ENCODE results near the gene HOXB9.

The HOXB9 gene

DNA sequence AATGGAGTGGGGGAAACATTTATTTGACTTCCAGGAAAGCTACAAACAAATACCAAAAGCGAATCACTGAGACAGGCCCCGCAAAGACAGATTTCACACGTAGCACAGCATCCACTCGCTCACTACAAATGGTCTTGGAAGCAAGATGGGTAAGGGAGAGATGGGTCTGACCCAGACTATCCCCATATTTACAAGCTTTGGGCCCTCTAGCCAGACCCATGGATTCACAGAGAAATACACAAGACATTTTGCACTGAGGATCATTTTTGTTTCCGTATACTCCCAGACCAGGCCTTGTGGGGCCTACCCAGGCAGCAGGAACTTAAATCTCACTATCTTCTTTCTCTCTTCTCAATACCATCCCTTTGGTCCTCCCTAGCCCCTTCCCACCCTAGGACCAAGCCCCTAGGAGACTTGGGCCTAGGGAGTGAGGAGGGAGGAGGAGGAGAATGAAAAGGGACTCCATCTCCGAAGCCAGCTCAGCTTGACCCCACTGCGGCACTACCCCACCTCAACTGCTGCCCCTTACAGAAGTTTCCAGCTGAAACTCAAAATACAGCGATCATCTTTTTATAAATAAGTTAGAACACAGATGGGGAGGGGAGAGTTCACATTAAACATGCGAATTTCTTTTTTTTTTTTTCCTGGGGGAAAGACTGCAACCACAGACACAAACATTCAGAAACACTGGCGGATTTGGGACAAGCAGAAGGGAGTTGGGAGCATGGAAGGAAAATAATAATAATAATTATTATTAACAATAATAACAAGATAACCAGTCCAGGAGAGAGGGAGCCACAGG, 34.7 kb downstream of the HOXB9 start:
- in situ Hi-C loops (cut with HindIII; ENCODE audit: low pct_ligation_motif_present, low pct_unique_long_range_greater_than_20kb, low sequenced_read_pairs) = no loop called here
- DNase-seq = no peak

DNA sequence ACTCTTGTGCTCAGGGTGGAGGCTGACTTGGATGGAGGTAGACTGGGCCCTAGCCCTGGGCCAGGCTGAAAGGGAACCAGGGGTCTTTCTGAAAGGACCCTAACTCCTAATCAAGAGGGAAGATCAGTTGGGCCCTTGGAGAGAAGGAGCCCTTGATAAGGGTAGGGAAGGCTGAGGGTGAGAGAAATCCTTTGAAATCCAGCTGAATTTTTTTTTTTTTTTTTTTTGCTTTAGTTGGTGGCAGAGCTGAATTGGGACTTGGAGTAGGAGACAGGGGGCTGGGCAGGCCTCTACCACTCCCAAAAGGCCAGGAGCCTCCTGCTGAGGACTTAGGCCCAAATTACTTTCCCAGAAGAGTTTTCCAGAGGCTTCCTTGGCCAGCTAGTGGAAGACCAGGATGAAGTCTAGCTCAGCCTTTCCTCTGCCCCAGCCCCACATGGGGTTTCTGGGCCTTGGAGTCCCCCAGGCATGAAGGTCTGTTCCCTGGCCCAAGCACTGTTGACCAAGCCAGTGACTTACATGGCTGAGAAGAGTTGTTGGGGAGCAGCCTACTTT, 35.5 kb downstream of the HOXB9 start:
- in situ Hi-C loops (cut with HindIII; ENCODE audit: low pct_ligation_motif_present, low pct_unique_long_range_greater_than_20kb, low sequenced_read_pairs) = no loop called here
- no peak for DNase-seq

DNA sequence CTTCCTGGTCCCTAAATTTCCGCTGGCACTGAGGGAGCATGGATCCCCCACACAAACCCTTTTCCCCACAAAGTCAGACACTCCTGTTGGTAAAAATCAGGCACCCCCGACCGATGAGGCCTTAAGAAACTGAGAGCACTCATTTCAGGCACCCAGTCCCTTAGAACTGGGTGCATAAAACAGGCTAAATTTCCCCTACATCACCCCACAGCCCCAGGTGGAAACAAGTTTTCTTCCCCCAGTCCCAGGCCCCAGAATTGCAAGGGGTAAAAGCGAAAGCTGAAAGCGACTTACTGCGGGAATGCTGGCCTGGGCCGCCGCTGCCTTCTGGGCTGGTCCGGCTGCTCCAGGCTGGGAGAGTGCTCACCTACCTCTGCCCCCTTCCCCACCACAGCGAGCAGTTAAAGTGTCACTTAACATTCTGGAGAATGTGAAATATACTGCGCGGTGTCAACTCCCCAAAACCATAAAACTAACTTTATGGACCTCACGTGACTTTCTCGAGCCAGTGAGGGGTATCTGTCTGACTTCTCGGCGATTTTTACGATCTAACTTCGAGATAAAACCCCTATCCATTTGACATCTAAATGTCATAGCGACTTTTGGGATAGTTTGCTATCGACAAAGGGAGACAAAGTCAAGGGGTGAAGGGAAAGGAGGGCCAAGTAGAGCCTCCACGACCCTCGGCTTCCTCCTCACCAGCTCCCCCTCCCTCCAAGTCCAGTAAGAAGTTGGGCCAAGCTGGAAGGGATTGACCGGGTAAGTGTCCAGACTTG, 36.1 kb downstream of the HOXB9 start, which contains the start of gene HOXB3:
HOXB3 (minus strand) TSS at position 411 of the 776 bp plus-strand sequence. CDS start 37,767 bp downstream, outside the sequence.
- DNase-seq = no peak
- in situ Hi-C loops (cut with HindIII; ENCODE audit: low pct_ligation_motif_present, low pct_unique_long_range_greater_than_20kb, low sequenced_read_pairs) = no loop called here

DNA sequence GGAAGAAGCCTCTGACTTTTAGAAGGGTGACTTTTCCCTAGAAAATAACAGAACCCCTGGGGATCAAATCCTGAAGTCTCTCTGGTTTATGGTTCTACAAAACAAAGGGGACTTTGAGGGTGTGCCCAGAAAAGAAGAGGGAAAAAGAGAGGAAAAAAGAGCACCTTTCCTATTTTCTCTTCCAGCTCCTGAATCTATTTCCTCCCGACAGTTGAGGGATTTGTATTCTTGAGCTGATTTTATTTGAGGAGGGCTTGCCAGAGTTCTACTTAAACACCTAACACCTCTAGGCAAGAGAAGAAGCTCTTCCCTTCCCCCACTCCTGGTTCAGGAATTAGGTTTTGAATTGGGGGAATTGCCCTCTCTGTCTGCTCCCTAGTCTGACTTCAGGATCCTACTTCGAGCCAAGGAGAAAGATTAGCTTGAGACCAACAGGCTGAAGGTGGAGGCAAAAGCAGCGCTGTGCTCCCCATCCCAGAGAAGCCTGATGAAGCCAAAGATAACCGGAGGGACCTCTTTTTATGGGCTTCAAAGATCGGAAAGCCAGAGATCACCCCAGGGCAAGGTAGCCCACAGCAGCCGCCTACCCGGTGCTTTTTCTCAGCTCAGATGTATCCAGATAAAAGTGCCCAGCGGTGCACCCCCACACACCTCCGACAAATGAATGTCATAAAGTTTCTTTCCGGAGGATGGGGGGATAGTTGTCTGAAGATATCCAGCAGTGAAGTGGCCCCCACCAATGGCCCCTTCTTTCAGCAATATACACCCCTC, 36.9 kb downstream of the HOXB9 start:
- in situ Hi-C loops (cut with HindIII; ENCODE audit: low pct_ligation_motif_present, low pct_unique_long_range_greater_than_20kb, low sequenced_read_pairs) = no loop called here
- DNase-seq = no peak

DNA sequence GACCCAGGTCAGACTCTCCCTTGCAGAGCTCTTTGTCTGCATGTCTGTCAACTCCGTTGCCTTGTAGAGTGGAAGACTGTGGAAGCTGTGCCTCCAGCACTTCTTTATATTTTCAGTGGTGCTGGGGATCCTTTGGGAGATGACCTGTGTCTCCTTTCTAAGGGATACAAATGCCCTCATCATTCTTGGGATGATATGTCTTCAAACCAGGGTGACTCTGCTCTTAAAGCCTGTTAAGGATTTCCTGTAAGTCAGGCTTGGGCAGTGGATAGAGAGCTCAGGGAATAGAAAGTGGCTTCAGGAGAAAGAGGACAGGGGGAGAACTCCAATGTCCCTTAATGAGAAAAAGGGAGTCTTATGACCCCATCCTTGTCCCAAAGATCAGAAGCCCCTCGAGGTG, 37.6 kb downstream of the HOXB9 start:
- DNase-seq = no peak
- in situ Hi-C loops (cut with HindIII; ENCODE audit: low pct_ligation_motif_present, low pct_unique_long_range_greater_than_20kb, low sequenced_read_pairs) = no loop called here

DNA sequence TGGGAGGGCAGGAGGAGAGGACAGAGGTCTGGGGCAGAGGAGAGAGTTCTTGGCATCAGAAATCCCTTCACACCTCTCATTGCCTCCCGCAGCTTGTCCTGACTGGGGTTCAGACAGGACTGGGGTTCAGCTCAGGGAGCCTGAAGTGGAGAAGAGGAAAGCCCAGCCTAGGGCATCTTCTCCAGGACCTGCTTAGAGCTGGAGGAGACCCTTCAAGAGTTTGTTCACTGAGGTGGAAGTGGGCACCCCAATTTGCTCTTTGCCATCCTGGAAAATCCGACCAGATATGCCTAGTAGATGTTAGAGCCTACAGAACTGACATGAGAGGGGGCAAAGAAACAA, 38.1 kb downstream of the HOXB9 start:
- no peak for DNase-seq
- in situ Hi-C loops (cut with HindIII; ENCODE audit: low pct_ligation_motif_present, low pct_unique_long_range_greater_than_20kb, low sequenced_read_pairs) = no loop called here

DNA sequence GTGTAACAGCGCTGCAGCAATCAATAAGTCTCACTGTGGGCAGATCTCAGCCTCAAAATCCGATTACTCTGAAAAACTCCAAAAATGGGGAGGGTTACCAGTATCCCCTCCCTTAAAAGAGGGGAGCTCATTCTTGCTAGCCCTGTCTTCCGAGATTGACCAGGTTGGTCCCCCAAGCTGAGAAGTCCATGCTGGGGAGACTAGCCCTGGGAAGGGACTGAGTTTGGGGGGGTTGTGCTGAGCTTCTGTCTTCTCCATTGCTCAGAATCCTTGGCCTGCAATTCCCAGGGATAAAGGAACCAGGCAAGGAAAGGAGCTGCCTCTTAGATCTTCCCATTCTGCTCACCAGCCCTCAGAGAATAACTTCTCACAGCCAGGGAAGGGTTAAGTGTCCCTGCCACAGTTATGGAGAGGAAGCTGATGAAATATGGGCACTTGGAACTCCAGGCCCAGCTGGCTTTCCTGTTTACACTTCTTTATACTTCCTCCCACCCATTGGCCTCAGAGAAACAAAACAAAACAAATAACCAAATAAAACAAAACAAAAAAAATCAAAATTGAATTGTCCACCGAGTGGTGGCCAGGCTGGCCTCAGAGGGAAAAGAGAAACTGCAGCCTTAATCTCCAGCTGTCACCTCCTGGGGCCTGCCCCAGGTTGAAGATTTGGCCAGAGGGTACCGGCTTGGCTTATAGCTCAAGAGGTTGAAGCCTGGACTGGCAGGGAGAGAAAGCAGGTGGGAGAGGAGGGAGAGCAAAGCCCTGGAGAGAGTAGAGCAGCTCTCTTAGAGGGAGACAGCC, 38.7 kb downstream of the HOXB9 start:
- no peak for DNase-seq

DNA sequence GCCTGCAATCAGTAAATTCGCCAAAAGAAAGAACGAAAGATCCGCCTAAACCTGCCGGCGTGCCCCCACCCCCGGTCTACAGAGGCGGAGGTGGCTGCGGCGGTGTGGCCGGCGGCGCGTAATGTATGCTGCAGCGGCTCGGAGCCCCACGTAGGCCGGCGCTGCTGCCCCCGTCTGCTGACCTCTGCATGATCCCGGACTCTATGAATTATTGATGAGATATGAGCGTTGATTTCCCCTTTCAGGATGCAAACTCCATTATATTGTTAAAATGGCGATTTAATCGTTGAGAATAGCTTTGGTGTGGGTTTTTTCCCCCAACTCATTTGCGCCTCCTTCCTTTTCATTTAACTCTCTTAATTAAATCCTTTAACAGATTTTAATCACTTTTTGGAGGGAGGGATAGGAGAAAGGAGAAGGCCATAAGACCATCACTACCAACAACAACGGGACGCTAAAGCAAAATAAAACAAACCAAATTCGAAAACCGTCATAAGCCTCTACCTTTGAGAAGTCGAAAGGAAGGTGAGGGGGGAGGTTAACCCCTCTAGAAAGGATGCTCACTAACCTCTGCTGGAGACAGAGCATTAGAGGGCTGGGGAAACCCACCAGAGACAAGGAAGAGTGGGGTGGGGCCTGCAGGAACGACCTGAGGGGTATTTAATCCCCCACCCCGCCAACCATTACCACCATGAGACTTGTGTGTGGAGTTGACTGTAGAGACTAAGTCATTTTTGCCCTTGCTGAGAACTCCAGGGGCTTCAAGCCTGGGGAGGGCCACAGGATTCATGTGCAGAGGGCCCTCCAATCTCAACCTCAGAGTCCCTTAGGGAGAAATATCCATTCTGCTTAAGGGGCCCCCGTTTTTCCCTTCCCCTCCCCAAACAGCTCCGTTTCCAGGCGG, 39.6 kb downstream of the HOXB9 start:
- in situ Hi-C loops (cut with HindIII; ENCODE audit: low pct_ligation_motif_present, low pct_unique_long_range_greater_than_20kb, low sequenced_read_pairs) = no loop called here
- DNase-seq = peak; percentile 64

More for the DNA sequence above, 38.7 kb downstream of the HOXB9 start:
- in situ Hi-C loops (cut with HindIII; ENCODE audit: low pct_ligation_motif_present, low pct_unique_long_range_greater_than_20kb, low sequenced_read_pairs) = no loop called here

DNA sequence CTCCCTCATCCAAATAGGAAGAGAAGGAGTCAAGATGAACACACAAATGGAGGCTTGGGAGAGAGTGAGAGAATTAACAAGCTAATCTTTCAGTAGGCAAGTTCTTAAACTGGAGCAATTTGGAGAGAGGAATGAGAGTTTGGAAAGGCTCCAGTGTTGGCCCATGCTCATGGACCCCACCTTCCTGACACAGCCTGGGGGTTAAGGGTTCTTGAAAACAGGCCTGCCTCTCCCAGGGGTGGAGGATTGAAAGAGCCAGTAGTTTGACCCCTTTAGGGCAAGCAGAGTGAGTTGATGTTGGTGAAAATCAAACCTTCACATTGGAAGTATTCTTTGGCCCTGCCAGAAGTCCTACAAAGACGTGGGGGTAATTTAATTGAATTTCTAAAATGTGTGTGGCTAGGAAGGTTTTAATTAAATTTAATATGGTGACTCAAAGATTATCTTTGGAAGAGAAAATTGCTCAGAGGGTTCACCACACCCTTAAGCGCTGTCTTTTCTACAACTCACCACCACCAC, 41.9 kb downstream of the HOXB9 start:
- no peak for DNase-seq
- in situ Hi-C loops (cut with HindIII; ENCODE audit: low pct_ligation_motif_present, low pct_unique_long_range_greater_than_20kb, low sequenced_read_pairs) = no loop called here

DNA sequence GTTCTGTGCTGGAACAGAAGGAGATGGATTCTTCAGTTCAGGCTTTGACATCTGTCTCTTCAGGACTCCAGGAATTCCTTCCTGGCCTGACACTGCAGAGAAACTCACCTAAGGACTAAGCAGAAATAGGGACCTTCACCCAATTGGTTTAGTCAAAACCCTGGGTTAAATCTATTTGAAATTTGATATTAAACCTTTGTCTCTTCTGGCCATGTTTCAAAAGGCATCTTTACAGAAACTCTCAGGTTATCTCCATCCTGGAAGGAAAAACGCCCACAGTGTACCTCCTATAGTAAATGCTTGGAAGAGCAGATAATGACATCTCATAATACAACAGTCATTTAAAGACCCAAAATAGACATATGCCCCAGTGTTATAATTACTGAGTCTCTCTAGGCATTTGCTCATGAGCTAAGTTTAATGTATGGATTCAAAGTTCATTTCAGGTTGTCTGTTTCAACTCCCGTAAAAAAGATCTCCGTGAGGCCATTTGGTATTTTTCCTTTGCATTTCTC, 42.4 kb downstream of the HOXB9 start:
- in situ Hi-C loops (cut with HindIII; ENCODE audit: low pct_ligation_motif_present, low pct_unique_long_range_greater_than_20kb, low sequenced_read_pairs) = no loop called here
- no peak for DNase-seq

DNA sequence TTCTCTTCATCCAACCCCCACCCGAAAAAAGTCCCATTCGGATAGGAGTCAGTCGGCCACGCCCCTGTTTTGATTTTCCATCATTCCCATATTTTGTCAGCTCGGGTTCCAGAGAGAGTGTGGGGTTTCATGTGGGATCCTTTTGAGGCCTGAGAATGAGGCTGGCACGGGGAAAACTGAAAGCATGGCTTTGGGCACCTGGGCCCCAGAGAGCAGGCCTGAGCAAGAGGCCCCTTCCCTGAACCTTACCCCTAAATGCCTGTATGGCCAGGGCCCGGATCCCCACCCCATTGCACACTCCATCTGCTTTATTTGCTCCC, 43.4 kb downstream of the HOXB9 start:
- DNase-seq = no peak
- in situ Hi-C loops (cut with HindIII; ENCODE audit: low pct_ligation_motif_present, low pct_unique_long_range_greater_than_20kb, low sequenced_read_pairs) = no loop called here

DNA sequence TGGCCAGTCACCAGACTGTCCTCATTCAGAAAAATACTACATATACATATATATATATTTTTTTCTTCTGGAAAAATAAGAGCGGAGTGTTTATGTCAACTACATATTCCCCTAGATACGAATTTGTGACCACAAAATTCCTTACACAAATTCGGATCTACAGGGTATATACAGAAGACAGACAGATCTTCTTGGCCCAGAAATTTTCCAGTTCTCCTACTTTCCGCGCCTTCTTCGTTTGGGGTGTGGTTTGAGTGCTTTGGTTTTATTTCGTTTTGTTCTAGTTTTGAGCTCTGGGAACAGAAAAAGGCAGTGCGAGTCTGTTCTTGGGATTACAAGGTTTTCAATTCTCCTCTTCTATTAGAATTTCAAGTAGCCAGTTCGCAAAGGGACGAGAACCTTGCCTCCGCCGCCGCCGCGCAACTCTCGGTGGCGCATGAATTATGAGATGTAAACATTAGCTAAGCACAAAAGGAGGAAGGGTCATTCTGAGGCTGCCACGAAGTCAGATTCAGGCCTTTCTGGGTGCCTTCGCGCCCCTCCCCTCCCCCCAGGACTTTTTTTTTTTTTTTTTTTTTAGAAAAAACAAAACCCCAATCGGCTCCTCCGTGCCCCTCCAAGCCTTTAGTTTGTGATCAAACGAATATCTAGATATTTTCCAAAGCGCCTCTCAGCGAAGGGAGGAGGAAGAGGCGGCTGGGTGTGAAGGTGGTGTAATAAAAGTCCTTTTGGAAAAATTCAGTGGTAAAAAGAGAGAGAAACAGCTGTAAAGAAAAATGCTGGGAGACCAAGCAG, 46.2 kb downstream of the HOXB9 start:
- DNase-seq = no peak
- in situ Hi-C loops (cut with HindIII; ENCODE audit: low pct_ligation_motif_present, low pct_unique_long_range_greater_than_20kb, low sequenced_read_pairs) = no loop called here

DNA sequence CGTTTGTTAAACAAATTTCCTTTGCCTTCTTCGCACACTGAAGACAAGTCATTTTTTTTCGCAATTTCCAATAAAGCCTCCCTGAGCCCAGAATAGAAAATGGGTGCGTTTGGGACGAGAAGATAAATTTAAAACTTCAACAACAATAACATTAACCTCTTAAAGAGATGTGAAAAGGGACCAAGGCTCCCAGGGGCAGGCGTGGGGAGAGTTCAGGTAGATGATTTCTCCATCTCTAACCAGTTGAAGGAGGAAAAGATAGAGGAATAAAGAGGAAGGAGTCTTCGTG, 46.7 kb downstream of the HOXB9 start:
- no peak for DNase-seq
- in situ Hi-C loops (cut with HindIII; ENCODE audit: low pct_ligation_motif_present, low pct_unique_long_range_greater_than_20kb, low sequenced_read_pairs) = no loop called here

DNA sequence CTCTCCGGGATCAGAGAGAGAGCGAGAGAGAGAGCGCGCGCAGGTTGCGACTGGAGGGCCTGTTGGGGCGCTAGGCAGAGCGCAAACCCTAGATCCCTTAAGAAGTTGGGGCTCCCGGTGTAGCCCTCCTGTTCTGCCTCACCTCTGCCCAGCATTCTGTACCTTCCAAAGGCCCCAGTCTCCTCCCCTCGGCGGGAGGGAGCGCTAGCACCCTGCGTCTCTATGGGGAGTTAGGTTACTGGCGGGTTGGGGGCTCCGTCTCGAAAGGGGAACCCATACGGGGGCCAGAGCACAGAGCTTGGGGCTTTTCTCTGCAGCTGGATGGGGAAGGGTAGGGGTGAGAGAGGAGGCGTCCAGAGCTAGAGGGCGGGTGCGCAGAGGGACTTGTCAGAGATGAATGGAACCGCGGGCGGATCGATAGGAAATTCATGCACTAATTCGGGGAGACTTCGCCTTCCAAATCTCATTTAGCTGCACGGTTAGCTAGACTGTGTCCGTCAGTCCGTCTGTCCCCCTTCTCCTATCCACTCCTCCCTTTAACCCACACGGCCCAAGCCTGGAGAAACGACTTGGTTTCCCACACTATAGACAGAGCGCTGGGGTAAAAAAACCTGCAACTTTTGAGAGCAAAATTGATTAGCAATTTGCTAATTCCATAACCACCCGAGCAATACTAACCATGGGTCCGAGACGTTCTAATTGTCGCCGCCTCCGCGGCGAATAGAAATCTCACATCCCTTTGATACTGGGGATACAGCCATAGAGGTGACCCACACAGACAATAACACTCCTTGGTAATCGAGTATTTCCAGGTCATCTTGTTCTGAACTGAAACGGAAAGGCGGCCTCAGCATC, 47.3 kb downstream of the HOXB9 start:
- in situ Hi-C loops (cut with HindIII; ENCODE audit: low pct_ligation_motif_present, low pct_unique_long_range_greater_than_20kb, low sequenced_read_pairs) = no loop called here
- peak; percentile 14 for DNase-seq

DNA sequence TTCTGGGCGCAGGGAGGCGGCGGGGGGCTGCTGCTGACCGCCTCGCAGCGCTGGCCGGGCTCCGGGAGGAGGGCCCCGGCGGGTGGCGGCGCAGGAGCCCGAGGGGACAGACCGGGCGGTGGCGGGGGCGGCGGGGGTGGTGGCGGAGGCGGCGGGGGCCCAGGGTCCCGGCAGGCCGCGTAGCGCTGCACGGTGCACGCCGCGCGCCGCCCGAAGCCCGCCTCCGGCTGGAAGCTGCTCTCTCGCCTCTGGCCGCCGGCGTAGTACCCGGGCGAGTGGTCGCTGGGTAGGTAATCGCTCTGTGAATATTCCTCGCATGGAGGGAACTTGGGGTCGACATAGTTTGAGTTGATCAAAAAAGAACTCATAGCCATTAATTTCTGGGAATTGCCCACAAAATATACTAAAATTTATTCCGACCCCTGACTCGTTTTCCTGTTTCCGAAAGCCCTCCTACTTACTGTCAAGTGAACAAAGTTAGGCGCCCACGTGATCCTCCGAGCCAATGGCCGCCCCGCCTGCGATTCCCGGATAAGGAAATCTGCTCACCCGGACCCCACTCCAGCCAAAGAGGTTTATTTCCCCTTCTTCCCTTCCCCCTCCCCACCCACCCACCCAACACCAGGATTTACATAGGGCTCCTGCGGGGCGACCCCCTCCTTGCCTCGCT, 48.1 kb downstream of the HOXB9 start, which contains the start of gene HOXB4:
HOXB4 (minus strand) TSS at position 405 of the 670 bp plus-strand sequence; CDS start at position 374, 31 bp downstream.
- DNase-seq = peak; percentile 86
- in situ Hi-C loops (cut with HindIII; ENCODE audit: low pct_ligation_motif_present, low pct_unique_long_range_greater_than_20kb, low sequenced_read_pairs) = no loop called here

Data from ACHN (cell line).